HG03439 (cell line): Measurements from ENCODE around the gene GOLM1.
"Not testable (repeated sequence)": the region's sequence is repeated elsewhere in the genome, so short reads cannot be mapped to it uniquely, and the experiment has no call there.

Experiments used
- ATAC-seq: cut with Tn5 transposase; IDR thresholded peaks from one replicate; pipeline ENCODE4 v1.9.1; 2021; ENCODE audit warnings: mild to moderate bottlenecking, moderate library complexity; ENCODE audit not compliant: unreplicated experiment

Gene GOLM1

DNA sequence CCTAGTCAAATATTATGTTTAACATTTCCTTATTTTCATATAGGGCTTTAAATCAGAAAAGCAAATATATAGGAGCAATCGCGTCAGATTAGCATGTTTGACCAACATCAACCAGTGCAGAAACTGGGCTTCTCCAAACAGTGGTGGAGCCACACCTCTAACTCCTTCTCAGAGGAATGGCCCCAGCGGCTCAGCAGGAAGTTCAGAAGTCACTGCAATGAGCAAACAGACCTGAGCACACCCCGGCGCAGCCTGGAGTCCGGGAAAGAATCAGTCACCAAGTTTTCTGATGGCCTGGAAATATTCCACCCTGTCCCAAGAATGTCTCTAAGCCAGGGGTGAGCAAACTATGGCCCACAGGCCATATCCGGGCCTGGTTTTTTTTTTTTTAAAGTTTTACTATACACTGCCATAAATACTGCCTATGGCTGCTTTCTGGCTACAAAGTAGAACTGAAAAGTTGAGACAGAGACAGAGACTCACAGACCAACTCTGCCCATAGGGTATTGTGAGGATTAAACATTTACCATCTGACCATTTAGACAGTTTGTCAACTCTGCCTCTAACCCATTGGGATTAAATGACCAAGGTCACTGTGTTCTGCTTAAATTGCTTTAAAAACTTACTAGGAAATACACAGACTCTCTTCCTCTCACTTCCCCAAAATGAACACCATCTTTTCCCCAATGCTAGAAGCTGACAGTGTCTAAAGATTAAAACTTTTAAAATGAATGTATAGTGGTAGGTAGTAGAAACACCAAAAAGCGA lies 5.4 kb downstream of the GOLM1 start:
- no peak for ATAC-seq

DNA sequence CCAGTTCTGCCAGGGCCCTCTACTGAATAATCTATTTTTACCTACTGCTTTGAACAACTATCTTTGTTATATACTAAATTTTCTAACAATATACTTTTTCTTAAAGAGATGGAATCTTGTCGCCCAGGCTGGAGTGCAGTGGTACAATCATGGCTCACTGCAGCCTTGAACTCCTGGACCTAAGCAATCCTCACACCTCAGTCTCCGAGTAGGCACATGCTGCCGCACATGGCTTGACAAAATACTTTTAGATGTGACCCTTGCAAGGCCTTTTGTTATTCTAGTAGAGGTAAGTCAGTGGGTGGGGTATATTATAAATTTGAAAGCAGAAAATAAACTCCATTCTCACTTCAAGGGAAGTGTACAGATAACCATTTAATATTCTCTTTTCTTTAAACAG lies 7.9 kb downstream of the GOLM1 start:
- no peak for ATAC-seq

DNA sequence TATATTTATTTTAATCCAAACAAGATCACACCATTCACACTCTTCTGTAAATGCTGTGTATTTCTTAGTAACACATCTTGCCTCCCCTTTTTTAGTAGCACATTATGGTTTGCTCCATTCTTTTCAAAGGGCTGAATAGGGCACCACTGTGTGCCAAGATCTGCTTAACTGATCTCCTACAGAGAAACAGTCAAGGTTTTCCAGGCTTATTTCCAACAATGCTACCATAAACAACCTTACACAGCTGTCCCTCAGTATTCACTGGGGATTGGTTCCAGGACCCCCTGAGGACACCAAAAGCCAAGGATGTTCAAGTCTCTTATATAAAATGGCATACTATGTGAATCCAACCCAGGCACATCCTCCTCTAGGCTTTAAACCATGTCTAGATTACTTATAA lies 16.5 kb downstream of the GOLM1 start:
- no peak for ATAC-seq

DNA sequence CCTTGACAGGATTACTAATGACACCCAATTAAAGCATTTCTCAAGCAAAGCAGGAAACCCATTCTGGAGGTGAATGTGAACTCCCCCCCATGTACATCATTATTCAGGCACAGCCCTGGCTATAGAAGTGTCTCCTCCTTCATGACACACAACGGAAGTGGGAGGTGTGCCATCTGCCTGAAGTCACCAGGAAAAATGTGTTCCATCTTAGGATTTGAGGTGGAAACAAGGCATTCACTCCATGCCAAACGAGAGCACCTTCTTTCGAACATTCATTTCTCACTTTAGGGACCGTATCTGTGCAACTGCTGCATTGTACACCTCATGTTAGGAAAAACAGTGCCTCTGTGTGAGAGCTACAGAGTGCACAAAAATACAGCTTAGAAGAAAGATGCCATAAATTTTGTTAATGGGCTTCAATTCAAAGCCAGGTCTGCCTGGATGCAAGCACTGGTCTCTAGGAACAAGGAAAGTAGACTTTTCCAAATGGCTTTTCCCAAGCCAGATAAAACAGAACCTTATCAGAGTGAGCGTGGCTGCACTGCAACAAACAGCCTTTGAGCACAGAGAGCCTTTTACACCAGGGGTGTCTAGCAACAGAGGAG lies 19.4 kb downstream of the GOLM1 start:
- no peak for ATAC-seq

DNA sequence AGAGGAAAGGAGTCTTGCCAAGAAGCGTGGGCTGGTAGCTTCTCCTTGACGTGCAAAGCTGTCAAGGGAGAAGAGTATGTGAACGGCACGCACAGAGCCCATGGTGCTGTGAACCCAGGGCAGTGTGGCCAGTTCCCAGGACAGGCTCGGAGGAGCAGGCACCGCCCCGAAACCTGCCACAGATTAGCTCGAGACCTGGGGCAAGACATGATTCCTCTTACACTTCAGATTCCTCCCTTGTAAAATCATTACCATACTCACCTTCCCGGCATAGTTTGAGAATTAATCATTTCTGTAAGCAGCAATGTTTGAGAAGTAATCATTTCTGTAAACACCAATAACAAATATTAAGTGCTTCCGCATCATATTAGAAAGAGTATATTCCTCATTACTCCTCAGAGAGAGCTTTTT lies 19.9 kb downstream of the GOLM1 start:
- ATAC-seq, result no peak

DNA sequence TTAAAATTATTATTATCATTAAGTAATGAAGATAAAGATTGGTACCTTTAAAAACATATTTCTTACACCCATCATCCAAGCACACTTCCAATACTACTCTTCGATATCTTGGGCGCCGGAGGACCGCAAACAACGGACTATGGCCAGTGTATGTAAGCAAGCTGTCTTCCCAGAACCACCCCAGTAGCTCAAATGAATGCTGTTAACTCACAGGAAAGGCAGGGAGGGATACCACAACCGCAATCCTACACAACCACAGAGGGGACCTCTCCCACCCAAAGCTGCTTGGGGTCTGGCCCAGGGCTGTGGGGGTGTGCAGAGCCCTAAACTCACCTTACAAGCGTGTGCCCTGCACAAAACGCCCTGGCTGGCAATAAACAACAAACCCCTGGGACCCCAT lies 20.6 kb downstream of the GOLM1 start:
- ATAC-seq, result no peak

DNA sequence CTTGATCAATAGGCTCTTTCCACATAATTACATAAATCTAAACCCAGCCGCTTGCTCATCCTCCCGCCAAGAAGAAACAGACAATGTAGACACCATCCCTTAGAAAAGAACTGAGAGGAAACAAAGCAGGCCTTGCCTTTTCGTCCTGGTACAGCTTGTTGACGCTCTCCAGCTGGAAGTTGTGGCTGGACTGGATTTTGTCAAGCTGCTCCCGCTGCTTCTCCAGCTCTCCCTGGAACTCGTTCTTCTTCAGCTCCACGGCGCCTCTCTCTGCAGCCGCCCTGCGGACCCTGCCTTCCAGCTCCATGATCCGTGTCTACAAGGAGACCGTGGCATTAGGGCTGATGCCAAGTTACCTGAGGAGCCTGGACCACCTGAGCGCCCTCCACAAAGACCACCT lies 22.1 kb downstream of the GOLM1 start:
- ATAC-seq, result no peak

DNA sequence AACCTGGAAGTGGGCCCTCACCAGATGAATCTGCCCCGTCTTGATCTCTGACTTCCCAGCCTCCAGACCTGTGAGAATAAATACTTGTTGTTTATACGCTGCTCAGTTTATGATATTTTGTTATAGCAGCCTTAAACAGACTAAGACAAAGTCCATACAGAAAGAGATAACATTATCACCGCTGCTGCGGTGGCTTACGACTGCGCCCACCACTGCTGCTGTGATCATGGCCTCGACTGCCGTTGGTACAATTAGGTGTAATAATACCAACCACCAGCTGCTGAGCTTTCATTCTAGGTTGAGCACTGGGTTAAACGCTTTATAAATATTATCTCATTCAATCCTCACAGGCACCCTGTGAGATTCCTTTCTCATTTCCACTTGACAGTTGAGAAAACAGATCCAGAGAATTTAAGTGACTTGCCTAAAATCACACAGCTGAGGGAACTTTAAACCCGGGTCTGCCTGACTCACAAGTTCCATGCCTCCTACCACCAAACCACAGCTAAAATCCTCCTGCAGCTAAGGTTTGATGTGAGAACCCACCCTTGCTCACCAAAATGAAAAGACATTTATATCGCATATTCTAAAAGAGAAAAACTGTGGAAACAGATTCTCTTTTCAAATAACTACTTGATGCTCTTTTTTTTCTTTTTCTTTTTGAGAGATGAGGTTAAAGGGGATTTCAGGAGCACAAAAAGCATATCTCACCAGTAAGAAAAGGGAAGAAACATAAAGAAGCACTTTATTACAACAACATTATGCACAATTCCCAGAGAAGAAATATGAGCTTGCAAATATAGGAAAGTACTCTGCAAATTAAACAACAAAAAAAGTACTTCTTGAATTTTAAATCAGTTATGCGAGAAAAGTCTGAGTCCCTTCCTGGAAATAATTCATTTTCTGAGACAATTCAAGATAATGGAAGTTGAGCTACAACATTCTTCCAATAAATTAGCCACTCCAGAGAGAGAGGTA lies 23.9 kb downstream of the GOLM1 start:
- ATAC-seq, result no peak

DNA sequence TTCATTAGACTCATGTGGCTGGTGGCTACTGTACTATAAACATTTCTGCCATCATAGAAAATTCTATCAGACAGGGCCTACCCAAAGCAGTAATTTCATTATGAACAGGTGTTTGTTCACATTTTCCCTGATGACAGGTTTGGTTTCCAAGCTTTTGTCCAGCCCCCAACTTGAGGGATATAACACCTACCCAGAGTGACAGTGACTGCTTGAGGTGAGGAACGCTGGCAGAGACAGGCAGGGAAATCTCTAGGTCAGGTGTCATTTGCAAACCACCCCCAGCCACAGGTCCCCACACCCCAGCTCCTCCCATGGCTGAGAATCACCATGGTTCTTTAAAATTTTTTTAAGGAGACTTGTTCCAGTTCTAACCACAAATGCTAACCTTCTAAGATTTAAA lies 25.5 kb downstream of the GOLM1 start:
- ATAC-seq, result no peak

DNA sequence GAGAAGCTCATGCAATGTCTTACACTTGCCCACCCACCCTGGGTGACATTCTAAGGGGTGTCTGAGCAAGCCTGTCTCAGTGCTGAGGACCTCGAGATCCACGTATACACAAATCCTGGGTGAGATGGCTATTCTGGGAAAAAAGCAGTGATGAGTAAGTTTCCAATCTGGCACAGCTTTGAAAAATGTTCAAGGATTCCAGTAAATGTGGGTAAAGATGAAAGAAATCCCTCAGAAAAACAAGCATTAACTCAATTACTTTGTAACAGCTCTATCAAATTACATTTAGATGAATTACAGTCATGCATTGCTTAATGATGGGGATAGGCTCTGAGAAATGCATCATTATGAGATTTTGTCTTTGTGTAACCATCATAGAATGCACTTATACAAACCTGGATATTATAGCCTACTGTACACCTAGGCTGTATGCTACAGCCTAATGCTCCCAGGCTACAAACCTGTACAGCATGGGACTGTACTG lies 26.9 kb downstream of the GOLM1 start:
- ATAC-seq, result no peak

DNA sequence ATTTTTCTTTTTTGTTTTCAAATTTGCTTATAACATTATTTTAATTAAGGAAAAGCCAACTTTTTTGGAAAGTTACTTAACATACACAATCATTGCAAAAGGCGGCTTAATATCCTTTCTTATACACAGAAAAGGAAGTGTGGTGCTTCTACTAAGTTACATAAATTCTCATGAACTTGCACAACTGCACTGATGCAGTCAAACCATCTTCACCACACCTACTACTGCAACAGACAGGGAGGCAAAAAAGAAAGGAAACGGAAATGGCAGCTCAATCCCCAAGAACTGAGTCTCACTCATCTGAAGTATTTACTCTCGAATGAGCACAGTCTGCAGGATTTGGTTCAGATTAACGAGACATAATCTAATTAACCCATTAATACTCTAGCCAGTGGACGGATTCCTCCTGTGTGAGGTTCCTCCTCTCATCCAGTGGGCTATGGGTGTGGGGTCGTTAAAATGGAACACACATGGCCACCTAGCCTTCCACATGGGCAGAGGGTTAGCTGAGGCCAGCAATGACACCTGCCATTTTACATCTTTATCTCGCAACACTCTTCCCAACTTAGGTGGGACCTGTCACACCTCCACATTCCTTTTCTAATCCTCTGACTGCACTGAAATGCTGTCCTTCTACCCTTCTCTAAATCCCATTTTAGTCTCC lies 30.0 kb downstream of the GOLM1 start:
- ATAC-seq, result no peak

DNA sequence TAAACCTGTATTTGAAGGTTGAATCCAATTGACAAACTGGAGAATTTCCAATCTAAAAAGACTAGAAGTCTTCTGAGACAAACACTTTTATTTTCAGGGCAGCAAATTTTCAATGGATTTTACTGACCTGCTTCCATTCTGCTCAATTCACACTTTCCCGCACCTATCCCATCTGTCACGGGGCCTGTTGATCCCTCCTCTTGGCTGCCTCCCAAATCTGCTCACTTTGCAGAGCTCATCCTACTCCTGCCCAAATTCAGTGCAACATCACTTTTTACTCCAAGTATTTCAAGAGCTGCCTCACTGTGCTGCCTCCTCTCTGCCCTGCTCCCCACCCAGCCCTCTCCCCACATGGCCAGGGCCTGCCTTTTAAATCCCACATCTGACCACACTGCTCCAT lies 35.1 kb downstream of the GOLM1 start:
- ATAC-seq, result no peak

DNA sequence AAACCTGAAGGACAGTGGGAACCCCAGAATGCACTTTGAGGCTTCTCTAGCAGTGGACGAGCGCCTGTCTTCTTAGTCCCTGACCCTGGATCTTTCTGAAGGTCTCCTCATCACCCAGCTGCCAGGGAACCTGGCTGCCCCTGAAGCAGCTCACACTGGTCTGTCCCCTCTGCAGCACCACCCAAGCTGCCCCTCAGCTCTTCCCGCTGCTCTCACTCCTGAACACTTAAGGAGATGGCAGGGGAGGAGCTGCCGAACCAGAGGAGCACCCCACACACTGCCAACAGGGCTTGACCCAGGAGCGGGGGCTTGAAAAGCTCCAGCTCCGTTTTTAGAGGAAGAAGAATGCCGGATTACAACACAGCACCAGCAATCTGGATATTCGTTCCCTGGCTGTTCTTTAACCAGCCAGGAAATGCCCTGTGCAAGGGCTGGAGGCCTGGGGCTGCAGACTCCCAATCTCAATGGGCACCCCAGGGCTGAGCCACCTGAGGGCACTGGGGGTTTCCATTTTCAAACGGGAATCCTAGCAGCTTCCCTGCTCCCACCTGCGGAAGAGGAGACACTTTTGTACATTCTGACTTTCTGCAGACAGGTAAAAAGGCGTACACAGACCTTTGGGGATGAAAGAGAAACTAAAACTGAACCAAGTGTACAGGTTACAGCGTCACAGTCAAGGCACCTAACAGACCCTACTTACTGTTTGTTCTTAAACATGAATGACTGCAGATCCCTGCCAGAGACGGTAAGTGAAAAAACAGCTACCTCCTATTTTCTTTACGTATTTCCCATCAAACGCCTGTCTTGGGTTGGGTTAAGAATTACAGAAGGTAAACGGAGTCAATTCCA lies 36.3 kb downstream of the GOLM1 start:
- ATAC-seq, result no peak

DNA sequence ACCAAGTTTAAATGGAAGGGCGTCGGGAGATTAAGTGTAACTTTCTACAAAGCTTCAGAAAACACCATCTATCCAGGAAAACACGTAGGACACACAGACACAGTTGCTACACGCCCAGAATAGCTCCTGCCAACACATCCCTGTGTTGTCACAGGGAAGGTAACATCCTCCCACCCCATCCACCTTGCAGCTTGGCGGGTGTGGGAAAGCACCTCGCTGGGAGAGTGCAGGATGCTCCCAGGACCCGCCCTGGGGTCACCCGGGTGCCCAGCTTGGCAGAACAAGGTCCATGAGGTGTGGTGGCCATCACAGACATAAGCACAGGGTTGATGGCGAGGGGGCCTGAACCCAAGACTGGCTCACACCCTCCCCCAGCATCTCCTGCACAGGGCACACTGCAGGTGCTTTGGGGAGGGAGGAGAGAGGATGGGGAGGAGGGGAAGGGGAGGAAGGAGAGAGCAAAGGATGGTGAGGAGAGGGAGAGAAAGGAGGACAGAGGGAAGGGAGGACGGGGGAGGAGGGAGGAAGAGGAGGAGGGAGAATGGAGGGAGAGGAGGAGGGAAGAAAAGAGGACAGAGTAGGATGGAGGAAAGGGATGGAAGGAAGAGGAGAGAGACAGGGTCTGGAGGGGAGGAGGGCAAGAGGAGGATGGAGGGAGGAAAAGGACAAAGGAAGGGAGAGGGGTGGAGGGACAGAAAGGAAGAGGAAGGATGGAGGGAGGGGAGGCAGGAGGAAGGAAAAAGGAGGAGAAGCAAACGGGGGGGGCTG lies 37.2 kb downstream of the GOLM1 start:
- no peak for ATAC-seq

DNA sequence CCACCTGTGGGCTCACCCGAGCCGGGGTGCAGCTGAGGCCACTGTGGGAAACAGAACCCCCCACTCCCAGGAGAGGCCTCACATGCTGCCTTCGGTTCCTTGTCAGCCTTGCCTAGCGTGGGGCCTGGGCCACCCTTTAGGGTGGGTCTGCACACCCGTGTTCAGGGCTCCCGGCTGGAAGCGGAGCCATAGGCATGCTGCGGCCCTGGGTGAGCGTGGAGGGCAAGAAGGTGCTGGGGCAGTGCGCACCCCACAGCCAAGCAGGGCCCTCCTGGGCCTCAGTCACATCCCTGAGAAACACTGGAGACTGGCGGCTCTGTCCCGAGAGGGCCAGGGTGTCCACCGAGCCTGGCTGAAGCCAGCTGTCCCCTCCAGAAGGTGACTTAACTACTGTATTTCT lies 41.9 kb downstream of the GOLM1 start:
- ATAC-seq, result no peak

DNA sequence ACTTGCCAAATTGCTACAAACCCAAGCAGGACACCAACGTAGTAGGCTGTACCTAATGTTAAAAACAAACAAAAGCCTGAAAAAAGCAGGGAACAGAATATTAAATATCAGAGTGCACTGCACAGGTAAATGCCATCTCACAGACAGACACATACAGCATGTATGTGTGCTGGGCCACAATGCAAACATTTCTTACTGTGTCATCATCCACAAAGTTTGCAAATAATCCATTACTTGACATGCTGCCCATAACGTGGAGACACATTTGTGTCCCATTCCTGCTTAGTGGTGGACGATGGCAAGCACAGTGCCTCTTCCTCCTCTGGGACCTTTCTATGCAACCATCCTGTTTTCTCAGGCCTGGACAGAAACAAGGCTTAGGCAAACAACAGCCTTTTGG lies 44.7 kb downstream of the GOLM1 start:
- no peak for ATAC-seq

DNA sequence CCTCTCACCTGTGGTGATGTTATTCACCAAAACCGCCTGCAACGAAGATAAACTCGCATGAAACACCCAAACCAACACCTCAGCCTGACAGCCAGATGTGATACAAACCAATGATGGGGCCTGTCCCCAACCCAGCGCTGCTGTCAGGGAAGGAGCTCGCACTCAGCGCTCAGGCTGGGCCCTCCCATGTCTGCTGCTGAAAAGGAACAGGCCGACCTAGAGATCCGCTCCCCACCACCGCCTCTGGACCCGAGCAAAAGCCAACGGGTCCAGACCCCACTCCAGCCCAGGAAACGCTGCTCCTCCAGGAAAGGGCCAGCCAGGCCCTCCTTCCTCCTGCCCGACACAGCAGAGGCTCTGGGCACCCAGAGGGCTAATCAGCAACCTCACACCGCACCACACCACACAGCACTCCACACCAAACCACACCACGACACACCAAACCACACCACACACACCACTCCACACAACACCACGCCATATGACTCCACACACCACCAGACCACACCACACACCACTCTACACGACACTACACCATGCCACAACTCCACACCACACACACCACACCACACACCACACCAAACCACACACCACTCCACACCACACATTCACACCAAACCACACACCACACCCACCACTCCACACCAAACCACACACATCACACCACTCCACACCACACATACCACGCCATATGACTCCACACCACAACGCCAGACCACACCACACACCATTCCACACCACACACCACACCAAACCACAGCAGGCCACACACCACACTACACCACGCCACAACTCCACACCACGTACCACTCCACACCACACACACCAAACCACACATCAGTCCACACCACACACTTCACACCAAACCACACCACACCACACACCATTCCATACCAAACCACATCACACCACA lies 46.5 kb downstream of the GOLM1 start:
- no peak for ATAC-seq

DNA sequence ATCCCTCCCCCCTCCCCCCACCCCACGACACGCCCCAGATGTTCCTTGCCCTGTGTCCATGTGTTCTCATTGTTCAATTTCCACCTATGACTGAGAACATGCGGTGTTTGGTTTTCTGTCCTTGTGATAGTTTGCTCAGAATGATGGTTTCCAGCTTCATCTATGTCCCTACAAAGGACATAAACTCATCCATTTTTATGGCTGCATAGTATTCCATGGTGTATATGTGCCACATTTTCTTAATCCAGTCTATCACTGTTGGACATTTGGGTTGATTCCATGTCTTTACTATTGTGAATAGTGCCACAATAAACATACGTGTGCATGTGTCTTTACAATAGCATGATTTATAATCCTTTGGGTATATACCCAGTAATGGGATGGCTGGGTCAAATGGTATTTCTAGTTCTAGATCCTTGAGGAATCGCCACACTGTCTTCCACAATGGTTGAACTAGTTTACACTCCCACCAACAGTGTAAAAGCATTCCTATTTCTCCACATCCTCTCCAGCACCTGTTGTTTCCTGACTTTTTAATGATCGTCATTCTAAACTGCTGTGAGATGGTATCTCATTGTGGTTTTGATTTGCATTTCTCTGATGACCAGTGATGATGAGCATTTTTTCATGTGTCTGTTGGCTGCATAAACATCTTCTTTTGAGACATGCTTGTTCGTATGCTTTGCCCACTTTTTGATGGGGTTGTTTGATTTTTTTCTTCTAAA lies 51.2 kb downstream of the GOLM1 start:
- not testable (repeated sequence) for ATAC-seq
